ENCODE measurements around the gene SYT15.

The SYT15 gene

GRCh38 chr10:46547541-46548497 lies 31.1 kb upstream of the SYT15 start (continued):
- TF ChIP-seq OSR1 (CRISPR knock-in tag; IDR thresholded peaks at IDR 0.05), result no peak
- no peak for TF ChIP-seq ARNTL (CRISPR knock-in tag; IDR thresholded peaks at IDR 0.05; ENCODE audit: borderline replicate concordance, low read depth)
- TF ChIP-seq, protein P1, sequence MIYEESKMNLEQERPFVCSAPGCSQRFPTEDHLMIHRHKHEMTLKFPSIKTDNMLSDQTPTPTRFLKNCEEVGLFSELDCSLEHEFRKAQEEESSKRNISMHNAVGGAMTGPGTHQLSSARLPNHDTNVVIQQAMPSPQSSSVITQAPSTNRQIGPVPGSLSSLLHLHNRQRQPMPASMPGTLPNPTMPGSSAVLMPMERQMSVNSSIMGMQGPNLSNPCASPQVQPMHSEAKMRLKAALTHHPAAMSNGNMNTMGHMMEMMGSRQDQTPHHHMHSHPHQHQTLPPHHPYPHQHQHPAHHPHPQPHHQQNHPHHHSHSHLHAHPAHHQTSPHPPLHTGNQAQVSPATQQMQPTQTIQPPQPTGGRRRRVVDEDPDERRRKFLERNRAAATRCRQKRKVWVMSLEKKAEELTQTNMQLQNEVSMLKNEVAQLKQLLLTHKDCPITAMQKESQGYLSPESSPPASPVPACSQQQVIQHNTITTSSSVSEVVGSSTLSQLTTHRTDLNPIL (CRISPR knock-in tag; IDR thresholded peaks at IDR 0.05; ENCODE audit: low read depth), result no peak
- no peak for TF ChIP-seq BACH2 (CRISPR knock-in tag; IDR thresholded peaks at IDR 0.05; ENCODE audit: borderline replicate concordance)
- no peak for TF ChIP-seq TCF4 (CRISPR knock-in tag; IDR thresholded peaks at IDR 0.05; ENCODE audit: borderline replicate concordance)
- TF ChIP-seq ZFP30 (CRISPR knock-in tag; IDR thresholded peaks at IDR 0.05), result no peak
- no peak for TF ChIP-seq GLIS3 (CRISPR knock-in tag; IDR thresholded peaks at IDR 0.05)

GRCh38 chr10:46548498-46549090 lies 30.3 kb upstream of the SYT15 start:
- TF ChIP-seq ZFP3 (CRISPR knock-in tag; IDR thresholded peaks at IDR 0.05) (no peak), CSRNP3 (CRISPR knock-in tag; IDR thresholded peaks at IDR 0.05) (no peak), ZFP30 (CRISPR knock-in tag; IDR thresholded peaks at IDR 0.05) (no peak), TCF4 (CRISPR knock-in tag; IDR thresholded peaks at IDR 0.05; ENCODE audit: borderline replicate concordance) (no peak), CSDC2 (CRISPR knock-in tag; IDR thresholded peaks at IDR 0.05) (no peak), ESRRG (CRISPR knock-in tag; IDR thresholded peaks at IDR 0.05) (no peak), TOX (CRISPR knock-in tag; IDR thresholded peaks at IDR 0.05; ENCODE audit: borderline replicate concordance) (no peak), SNAI2 (CRISPR knock-in tag; IDR thresholded peaks at IDR 0.05) (no peak), ZNF8 (CRISPR knock-in tag; IDR thresholded peaks at IDR 0.05) (no peak), ARNTL (CRISPR knock-in tag; IDR thresholded peaks at IDR 0.05; ENCODE audit: borderline replicate concordance, low read depth) (no peak), ZNF70 (CRISPR knock-in tag; IDR thresholded peaks at IDR 0.05) (no peak)
- TF ChIP-seq, protein P1 (CRISPR knock-in tag; IDR thresholded peaks at IDR 0.05; ENCODE audit: low read depth), result no peak
- TF ChIP-seq, protein P2, sequence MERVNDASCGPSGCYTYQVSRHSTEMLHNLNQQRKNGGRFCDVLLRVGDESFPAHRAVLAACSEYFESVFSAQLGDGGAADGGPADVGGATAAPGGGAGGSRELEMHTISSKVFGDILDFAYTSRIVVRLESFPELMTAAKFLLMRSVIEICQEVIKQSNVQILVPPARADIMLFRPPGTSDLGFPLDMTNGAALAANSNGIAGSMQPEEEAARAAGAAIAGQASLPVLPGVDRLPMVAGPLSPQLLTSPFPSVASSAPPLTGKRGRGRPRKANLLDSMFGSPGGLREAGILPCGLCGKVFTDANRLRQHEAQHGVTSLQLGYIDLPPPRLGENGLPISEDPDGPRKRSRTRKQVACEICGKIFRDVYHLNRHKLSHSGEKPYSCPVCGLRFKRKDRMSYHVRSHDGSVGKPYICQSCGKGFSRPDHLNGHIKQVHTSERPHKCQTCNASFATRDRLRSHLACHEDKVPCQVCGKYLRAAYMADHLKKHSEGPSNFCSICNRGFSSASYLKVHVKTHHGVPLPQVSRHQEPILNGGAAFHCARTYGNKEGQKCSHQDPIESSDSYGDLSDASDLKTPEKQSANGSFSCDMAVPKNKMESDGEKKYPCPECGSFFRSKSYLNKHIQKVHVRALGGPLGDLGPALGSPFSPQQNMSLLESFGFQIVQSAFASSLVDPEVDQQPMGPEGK (CRISPR knock-in tag; IDR thresholded peaks at IDR 0.05; ENCODE audit: borderline replicate concordance), result no peak
- no peak for ATAC-seq

GRCh38 chr10:46549171-46550075 lies 29.5 kb upstream of the SYT15 start:
- no peak for ATAC-seq
- TF ChIP-seq ESRRG (CRISPR knock-in tag; IDR thresholded peaks at IDR 0.05), result no peak
- TF ChIP-seq TOX (CRISPR knock-in tag; IDR thresholded peaks at IDR 0.05; ENCODE audit: borderline replicate concordance), result no peak
- no peak for TF ChIP-seq ZC3H10 (CRISPR knock-in tag; IDR thresholded peaks at IDR 0.05)
- TF ChIP-seq BACH2 (CRISPR knock-in tag; IDR thresholded peaks at IDR 0.05; ENCODE audit: borderline replicate concordance), result no peak
- no peak for TF ChIP-seq TCF4 (CRISPR knock-in tag; IDR thresholded peaks at IDR 0.05; ENCODE audit: borderline replicate concordance)
- TF ChIP-seq GLIS3 (CRISPR knock-in tag; IDR thresholded peaks at IDR 0.05), result no peak
- TF ChIP-seq, protein P1 (CRISPR knock-in tag; IDR thresholded peaks at IDR 0.05; ENCODE audit: low read depth), result no peak
- no peak for TF ChIP-seq ZNF565 (CRISPR knock-in tag; conservative IDR thresholded peaks at IDR 0.05; ENCODE audit: low read depth)
- no peak for TF ChIP-seq ARNTL (CRISPR knock-in tag; IDR thresholded peaks at IDR 0.05; ENCODE audit: borderline replicate concordance, low read depth)
- TF ChIP-seq ZFP30 (CRISPR knock-in tag; IDR thresholded peaks at IDR 0.05), result no peak
- TF ChIP-seq PPARA (CRISPR knock-in tag; IDR thresholded peaks at IDR 0.05; ENCODE audit: borderline replicate concordance), result no peak
- TF ChIP-seq, protein P3, sequence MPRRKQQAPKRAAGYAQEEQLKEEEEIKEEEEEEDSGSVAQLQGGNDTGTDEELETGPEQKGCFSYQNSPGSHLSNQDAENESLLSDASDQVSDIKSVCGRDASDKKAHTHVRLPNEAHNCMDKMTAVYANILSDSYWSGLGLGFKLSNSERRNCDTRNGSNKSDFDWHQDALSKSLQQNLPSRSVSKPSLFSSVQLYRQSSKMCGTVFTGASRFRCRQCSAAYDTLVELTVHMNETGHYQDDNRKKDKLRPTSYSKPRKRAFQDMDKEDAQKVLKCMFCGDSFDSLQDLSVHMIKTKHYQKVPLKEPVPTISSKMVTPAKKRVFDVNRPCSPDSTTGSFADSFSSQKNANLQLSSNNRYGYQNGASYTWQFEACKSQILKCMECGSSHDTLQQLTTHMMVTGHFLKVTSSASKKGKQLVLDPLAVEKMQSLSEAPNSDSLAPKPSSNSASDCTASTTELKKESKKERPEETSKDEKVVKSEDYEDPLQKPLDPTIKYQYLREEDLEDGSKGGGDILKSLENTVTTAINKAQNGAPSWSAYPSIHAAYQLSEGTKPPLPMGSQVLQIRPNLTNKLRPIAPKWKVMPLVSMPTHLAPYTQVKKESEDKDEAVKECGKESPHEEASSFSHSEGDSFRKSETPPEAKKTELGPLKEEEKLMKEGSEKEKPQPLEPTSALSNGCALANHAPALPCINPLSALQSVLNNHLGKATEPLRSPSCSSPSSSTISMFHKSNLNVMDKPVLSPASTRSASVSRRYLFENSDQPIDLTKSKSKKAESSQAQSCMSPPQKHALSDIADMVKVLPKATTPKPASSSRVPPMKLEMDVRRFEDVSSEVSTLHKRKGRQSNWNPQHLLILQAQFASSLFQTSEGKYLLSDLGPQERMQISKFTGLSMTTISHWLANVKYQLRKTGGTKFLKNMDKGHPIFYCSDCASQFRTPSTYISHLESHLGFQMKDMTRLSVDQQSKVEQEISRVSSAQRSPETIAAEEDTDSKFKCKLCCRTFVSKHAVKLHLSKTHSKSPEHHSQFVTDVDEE (CRISPR knock-in tag; IDR thresholded peaks at IDR 0.05), result no peak
- no peak for TF ChIP-seq RARB (CRISPR knock-in tag; IDR thresholded peaks at IDR 0.05)
- TF ChIP-seq CSDC2 (CRISPR knock-in tag; IDR thresholded peaks at IDR 0.05), result no peak
- TF ChIP-seq SNAI2 (CRISPR knock-in tag; IDR thresholded peaks at IDR 0.05), result no peak
- TF ChIP-seq ZNF70 (CRISPR knock-in tag; IDR thresholded peaks at IDR 0.05), result no peak

Data from SK-N-SH treated with all-trans-retinoic acid at 6 μM for 48 hours (cell line).